AG10803 (cell line): ENCODE measurements around the gene CYP2E1.
"Not testable (repeated sequence)": the region's sequence is repeated elsewhere in the genome, so short reads cannot be mapped to it uniquely, and the experiment has no call there.

Experiments used
- DNase-seq: peaks from one replicate; pipeline ENCODE4 v3.0.0; 2010; ENCODE audit warnings: low read depth
- H3K4me3 ChIP-seq: 2 replicates; pipeline ENCODE4 v1.5.1; 2011; ENCODE audit warnings: mild to moderate bottlenecking, low read length, control low read depth
- TF ChIP-seq, protein P1 (sequence below): conservative IDR thresholded peaks from 2 replicates; pipeline ENCODE4 v1.5.1; 2011; ENCODE audit warnings: mild to moderate bottlenecking, low read length, control low read depth, inconsistent platforms

Gene CYP2E1

DNA sequence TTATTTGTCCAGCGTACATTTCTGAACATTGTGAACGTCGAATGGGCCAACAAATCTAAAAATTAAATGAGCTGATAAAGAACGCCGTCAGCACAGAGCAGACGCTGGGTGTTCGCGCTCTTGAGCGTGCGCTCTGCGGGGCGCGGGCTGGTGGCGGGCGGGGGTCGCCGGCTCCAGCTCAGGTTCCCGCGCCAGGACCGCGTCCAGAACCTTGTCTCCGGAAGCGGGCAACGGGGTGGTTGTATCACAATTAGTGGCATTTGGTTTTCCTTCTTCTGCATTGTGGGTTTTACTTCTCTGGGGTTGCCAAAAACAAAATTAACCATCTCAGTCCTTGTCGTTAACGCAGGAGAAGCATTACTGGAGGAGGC is 2.4 kb downstream of the CYP2E1 start:
- no peak overlapping the region for H3K4me3 ChIP-seq
- TF ChIP-seq, protein P1, sequence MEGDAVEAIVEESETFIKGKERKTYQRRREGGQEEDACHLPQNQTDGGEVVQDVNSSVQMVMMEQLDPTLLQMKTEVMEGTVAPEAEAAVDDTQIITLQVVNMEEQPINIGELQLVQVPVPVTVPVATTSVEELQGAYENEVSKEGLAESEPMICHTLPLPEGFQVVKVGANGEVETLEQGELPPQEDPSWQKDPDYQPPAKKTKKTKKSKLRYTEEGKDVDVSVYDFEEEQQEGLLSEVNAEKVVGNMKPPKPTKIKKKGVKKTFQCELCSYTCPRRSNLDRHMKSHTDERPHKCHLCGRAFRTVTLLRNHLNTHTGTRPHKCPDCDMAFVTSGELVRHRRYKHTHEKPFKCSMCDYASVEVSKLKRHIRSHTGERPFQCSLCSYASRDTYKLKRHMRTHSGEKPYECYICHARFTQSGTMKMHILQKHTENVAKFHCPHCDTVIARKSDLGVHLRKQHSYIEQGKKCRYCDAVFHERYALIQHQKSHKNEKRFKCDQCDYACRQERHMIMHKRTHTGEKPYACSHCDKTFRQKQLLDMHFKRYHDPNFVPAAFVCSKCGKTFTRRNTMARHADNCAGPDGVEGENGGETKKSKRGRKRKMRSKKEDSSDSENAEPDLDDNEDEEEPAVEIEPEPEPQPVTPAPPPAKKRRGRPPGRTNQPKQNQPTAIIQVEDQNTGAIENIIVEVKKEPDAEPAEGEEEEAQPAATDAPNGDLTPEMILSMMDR, result no peak
- DNase-seq, result no peak

DNA sequence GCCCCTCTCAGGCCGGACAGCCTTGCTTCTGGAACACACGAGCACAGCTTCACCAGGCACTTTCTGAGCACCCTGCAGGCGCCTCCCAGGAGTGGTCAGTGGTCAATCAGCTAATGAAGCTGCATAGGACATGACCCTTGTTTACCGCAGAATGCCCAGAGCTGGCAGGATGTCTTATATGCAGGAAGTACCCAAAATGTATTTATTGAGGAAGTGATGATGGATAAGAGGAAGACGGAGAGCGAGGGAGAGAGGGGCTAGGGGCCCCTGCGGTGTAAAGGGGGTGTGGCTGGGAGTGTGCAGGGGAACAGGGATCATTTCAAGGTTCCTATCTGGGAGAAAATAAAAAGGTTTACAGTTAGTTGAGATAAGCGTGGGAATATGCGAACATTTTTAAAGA is 3.3 kb downstream of the CYP2E1 start:
- TF ChIP-seq, protein P1, result no peak
- DNase-seq, result no peak
- H3K4me3 ChIP-seq, result no peak overlapping the region

DNA sequence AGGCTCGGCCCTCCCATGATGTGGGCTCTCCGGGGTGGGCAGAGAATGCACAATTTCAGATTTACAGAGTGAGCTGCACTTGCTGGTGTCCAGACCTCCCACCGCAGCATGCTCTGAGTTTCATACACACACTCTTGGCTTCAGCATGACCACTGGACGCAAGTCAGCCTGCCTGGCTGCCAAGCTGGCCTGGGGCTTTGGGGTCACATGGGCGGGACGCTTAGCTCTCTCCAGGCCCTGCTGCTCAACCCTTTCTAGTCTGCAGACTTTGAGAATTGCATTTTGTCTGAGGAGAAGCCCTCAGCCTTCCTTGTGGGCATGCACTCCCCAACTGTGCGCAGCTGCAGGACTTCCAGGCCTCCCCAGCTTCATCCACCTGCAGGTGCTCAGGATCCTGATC is 5.7 kb downstream of the CYP2E1 start:
- H3K4me3 ChIP-seq, result no peak overlapping the region
- no peak for DNase-seq
- TF ChIP-seq, protein P1, result no peak

DNA sequence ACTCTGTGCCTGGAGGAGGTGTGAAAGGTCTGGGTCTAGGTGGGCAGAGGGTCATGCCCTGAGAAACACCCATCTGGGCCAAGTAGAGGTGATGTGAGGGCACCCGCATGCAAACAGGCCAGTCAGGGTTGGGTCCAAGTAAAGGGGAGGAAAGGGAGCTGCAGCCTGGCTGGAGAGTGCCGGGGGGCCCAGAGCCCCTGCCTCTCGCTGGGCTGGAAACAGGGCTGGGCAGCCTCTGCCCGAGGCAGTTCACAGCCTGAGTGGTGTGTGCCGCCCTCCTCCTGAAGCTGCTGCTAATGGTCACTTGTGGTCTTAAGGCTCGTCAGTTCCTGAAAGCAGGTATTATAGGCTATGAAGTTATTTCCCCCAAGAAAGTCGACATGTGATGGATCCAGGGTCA is 7.3 kb downstream of the CYP2E1 start:
- TF ChIP-seq, protein P1, result no peak
- DNase-seq, result no peak
- H3K4me3 ChIP-seq, result no peak overlapping the region

DNA sequence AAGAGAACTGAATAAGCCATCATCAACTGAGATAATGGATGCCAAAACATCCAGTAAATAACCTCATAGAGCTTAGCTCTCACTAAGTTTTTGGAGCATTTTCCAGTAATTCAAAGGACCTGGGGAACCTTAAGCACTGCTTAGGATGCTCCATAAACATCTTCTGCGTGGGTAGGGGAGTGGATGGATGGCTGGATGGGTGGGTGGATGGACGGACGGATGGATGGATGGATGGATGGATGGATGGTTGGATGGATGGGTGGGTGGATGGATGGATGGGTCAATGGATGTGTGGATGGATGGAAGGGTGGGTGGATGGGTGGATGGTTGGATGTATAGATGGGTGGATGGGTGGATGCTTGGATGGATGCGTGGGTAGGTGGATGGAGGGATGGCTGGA is 9.0 kb downstream of the CYP2E1 start:
- no peak overlapping the region for H3K4me3 ChIP-seq
- DNase-seq, result no peak
- TF ChIP-seq, protein P1, result no peak

DNA sequence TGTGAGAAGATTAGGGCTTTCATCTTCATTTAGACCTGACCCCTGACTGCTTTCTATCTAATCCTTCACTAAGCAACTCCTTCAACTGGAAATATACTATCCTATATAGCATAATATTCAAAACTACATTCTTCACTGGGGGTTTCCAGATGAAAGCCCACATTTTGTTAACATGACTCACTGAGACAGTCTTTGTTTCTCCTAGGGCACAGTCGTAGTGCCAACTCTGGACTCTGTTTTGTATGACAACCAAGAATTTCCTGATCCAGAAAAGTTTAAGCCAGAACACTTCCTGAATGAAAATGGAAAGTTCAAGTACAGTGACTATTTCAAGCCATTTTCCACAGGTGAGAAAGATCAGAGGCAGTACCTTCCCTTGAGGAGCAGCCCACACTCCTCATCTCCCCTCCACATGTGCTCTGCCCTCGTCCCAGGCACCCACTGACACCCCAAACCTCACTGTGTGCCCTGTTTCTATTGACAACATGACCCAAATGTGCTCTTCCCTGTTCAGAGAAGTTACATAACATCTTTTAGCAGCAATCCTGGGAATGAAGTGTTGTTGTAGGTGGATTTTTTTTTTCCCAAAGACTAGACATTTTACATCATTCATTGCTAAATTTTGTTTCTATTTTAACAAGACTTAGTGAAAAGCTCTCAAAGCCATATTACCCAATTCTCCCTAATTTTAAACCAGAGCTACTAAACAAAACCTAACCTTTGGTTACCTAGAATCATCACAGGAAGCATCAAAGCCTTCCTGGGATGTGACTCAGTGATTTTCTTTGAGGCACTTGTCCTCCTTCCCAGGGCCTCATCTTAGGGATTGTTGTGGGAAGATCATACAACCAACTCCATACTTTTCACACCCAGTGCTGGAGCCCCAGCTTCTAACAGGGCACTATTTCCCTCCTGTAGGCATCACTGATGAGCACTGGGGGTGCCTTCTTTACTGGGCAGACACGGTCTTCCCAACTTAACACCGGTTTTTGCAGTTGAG is 10.7 kb downstream of the CYP2E1 start:
- H3K4me3 ChIP-seq, result no peak overlapping the region
- peak; percentile 6 for DNase-seq
- TF ChIP-seq, protein P1, result no peak

DNA sequence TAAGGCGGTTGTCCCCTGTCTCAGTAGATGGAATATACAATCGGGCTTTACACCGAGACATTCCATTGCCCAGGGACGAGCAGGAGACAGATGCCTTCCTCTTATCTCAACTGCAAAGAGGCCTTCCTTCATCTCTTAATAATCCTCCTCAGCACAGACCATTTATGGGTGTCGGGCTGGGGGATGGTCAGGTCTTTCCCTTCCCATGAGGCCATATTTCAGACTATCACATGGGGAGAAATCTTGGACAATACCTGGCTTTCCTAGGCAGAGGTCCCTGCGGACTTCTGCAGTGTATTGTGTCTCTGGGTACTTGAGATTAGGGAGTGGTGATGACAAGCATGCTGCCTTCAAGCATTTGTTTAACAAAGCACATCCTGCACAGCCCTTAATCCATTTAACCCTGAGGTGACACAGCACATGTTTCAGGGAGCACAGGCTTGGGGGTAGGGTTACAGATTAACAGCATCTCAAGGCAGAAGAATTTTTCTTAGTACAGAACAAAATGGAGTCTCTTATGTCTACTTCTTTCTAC is 14.3 kb downstream of the CYP2E1 start:
- H3K4me3 ChIP-seq, DNase-seq: not testable (repeated sequence)
